ENCODE data around the gene PEX14.
"Not testable (repeated sequence)": the region's sequence is repeated elsewhere in the genome, so short reads cannot be mapped to it uniquely, and the experiment has no call there.

PEX14 gene

GRCh38 chr1:10495475-10495817 is 20.7 kb downstream of the PEX14 start:
- DNase-seq (ENCODE audit: low read depth) = no peak

GRCh38 chr1:10495952-10496351 is 21.2 kb downstream of the PEX14 start:
- no peak for DNase-seq (ENCODE audit: low read depth)

- DNase-seq (ENCODE audit: low read depth) = no peak
Measured at GRCh38 chr1:10497109-10497508, 22.4 kb downstream of the PEX14 start.

GRCh38 chr1:10498231-10498630 is 23.5 kb downstream of the PEX14 start:
- no peak for DNase-seq (ENCODE audit: low read depth)

- DNase-seq (ENCODE audit: low read depth) = no peak
Measured at GRCh38 chr1:10502206-10502605, 27.5 kb downstream of the PEX14 start.

- DNase-seq (ENCODE audit: low read depth) = no peak
Measured at GRCh38 chr1:10504249-10504648, 29.5 kb downstream of the PEX14 start.

GRCh38 chr1:10506046-10506676 is 31.4 kb downstream of the PEX14 start:
- not testable (repeated sequence) for DNase-seq (ENCODE audit: low read depth)

- no peak for DNase-seq (ENCODE audit: low read depth)
Measured at GRCh38 chr1:10506677-10507047, 31.9 kb downstream of the PEX14 start.

- DNase-seq (ENCODE audit: low read depth) = no peak
Measured at GRCh38 chr1:10507111-10507879, 32.5 kb downstream of the PEX14 start.

GRCh38 chr1:10508511-10508951 is 33.8 kb downstream of the PEX14 start:
- no peak for DNase-seq (ENCODE audit: low read depth)

- no peak for DNase-seq (ENCODE audit: low read depth)
Measured at GRCh38 chr1:10509809-10510509, 35.2 kb downstream of the PEX14 start.

- DNase-seq (ENCODE audit: low read depth) = peak; percentile 79
Measured at GRCh38 chr1:10510520-10511493, 36.1 kb downstream of the PEX14 start.

- DNase-seq (ENCODE audit: low read depth) = no peak
Measured at GRCh38 chr1:10511494-10511885, 36.7 kb downstream of the PEX14 start.

- no peak for DNase-seq (ENCODE audit: low read depth)
Measured at GRCh38 chr1:10513199-10513598, 38.4 kb downstream of the PEX14 start.

- no peak for DNase-seq (ENCODE audit: low read depth)
Measured at GRCh38 chr1:10514490-10515235, 39.9 kb downstream of the PEX14 start.

GRCh38 chr1:10515301-10515975 is 40.7 kb downstream of the PEX14 start:
- no peak for DNase-seq (ENCODE audit: low read depth)

- DNase-seq (ENCODE audit: low read depth) = no peak
Measured at GRCh38 chr1:10515976-10516750, 41.4 kb downstream of the PEX14 start.

- no peak for DNase-seq (ENCODE audit: low read depth)
Measured at GRCh38 chr1:10516925-10517676, 42.4 kb downstream of the PEX14 start.

- no peak for DNase-seq (ENCODE audit: low read depth)
Measured at GRCh38 chr1:10517677-10517982, 42.9 kb downstream of the PEX14 start.

Data from activated T-cell treated with anti-CD3 and anti-CD28 coated beads for 24 hours (primary cell).